Right forelimb (tissue), 1 donor: ENCODE results near the gene ATP6AP1.

ENCODE experiments used
- DNase-seq: peaks from one replicate; pipeline ENCODE4 v3.0.0-alpha.2; 2018

ATP6AP1 gene

DNA sequence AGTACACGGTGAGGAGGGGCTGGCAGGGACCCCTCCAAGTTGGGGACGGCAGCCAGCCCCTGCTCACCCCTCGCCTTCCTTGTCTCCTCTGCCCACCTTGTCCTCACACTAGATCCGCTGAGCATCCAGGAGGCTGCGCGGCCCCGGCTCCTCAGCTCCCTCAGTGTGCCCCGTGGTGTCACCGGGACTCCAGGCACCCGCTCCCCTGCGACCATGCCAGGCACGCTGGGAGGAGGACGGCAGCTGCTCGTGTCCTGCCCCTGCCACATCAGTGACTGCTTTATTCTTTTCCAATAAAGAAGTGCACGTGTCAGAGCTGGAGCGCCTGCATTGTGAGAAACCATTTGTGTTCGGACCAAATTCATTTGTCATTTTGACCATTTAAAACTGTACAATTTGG lies 21.8 kb downstream of the ATP6AP1 start:
- no peak for DNase-seq

GRCh38 chrX:154452823-154453222 lies 24.3 kb downstream of the ATP6AP1 start:
- no peak for DNase-seq

DNA sequence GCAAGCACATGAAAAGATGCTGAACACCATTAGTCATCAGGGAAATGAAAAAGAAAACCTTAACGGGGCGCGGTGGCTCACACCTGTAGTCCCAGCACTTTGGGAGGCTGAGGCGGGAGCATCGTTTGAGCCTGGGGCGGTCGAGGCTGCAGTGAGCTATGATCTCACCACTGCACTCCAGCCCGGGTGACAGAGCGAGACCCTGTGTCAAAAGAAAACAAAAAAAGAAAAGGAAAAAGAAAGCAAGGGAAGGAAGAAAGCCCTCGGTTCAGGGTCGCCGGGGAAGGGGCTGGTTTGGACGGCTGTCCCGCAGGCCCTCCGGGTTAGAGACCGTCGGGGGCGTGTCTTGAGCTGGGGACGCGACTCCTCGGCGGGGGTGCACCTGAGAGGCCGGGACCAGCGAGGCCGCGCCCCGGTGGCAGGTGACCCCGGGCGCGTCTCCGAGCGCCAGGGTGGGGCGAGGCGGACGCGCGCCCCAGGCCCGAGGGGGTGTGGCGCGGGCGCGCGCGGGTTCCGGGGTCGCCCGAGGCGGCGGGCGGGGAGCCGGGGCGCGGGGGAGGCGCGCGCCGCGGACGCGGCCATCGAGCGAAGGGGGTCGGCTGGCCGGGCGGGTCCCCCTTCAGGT lies 29.1 kb downstream of the ATP6AP1 start:
- peak; percentile 51 for DNase-seq

DNA sequence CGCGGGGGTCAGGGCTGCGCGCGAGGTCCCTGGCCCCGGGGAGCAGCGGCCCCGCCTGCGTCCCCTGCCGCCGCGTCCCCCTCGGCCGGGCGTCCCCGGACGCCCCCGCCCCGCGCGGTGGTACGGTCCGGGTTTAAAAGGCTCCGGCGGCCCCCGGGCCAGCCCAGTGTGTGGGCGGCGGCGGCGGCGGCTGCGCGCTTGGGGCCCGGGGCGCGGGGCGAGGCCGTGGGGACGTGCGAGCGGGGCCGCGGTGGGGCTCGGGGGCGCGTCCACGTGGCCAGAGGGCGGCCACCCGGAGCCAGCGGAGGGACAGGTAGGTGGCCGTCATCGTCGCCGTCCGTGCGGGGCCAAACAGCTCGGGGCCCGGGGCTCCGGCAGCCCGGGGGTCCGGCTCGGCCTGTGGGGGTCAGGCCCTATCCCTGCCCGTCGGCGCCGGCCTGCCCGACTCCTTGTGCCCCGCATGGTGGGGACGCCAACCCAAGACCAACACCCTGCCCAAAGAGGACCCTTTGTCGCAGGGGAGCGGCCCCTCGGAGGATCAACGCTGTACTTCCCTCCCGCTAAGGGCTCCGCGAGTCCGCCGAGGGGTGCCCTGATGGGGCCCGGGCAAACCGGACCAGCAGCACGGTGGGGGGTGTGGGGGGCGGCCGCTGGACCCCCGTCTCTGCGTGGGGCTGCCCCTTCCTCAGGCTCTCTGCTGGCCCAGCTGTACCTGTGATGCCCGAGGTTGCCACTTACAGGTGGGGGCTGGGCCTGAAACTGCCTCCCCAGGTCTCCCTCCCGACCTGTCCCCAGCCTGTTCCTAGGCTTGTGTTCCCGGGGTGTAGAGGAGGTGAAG lies 29.9 kb downstream of the ATP6AP1 start, which contains the start of gene PLXNA3:
Gene PLXNA3 (plus strand): TSS at position 166 of the 838 bp plus-strand sequence. CDS start 1,903 bp downstream, outside the sequence.
- peak; percentile 68 for DNase-seq

GRCh38 chrX:154458954-154459778 lies 30.7 kb downstream of the ATP6AP1 start:
- peak; percentile 54 for DNase-seq

GRCh38 chrX:154459832-154460231 lies 31.4 kb downstream of the ATP6AP1 start:
- DNase-seq = no peak

- DNase-seq = no peak
These were observed 31.8 kb downstream of the ATP6AP1 start for GRCh38 chrX:154460326-154460725.

GRCh38 chrX:154462396-154462795 lies 33.9 kb downstream of the ATP6AP1 start:
- no peak for DNase-seq

DNA sequence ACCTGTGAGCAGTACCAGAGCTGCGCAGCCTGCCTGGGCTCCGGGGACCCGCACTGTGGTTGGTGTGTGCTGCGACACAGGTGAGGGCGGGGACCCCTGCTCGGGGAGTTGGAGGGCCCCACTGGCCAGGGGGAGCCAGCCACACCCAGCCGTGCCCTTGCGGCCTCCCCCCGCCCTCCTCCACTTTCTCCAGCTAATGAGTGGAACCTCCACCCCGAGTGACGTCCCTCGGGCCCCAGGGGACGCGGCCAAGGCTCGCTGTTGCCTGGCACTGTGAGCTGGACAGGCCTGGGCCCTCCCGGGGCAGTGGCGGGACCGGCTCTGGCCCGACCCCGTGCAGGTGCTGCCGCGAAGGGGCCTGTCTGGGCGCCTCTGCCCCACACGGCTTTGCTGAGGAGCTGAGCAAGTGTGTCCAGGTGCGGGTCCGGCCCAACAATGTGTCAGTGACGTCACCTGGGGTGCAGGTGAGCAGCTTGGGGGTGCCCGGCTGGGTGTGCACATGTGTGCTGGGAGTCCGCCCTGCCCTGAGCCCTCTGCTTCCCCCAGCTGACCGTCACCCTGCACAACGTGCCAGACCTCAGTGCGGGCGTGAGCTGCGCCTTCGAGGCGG lies 35.2 kb downstream of the ATP6AP1 start:
- DNase-seq = no peak

GRCh38 chrX:154464806-154465365 lies 36.4 kb downstream of the ATP6AP1 start:
- DNase-seq = no peak

DNA sequence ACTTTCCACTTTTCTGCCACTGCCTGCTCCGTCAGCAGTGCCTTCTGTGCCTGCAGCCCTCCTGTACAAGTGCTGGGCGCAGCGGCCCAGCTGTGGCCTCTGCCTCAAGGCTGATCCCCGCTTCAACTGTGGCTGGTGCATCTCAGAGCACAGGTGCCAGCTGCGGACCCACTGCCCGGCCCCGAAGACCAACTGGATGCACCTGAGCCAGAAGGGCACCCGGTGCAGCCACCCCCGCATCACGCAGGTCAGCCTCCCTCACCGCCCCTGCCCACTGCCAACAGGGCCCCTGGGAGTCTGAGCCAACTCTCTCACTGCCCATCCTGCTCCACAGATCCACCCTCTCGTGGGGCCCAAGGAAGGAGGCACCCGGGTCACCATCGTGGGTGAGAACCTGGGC lies 37.1 kb downstream of the ATP6AP1 start:
- DNase-seq = no peak

DNA sequence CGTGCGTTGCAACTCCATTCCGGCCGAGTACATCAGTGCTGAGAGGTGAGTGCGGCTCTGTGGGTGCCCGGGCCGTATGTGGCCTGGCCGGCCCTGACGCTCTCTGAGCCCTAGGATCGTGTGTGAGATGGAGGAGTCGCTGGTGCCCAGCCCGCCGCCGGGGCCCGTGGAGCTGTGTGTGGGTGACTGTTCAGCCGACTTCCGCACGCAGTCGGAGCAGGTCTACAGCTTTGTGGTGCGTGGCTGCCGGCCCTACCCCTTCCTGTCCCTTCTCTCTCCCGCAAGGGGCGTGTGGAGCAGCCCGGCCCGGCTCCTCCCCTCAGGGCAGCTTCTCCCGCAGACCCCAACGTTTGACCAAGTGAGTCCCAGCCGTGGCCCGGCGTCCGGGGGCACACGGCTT lies 37.6 kb downstream of the ATP6AP1 start:
- DNase-seq = no peak

GRCh38 chrX:154466907-154467306 lies 38.4 kb downstream of the ATP6AP1 start:
- DNase-seq = no peak

DNA sequence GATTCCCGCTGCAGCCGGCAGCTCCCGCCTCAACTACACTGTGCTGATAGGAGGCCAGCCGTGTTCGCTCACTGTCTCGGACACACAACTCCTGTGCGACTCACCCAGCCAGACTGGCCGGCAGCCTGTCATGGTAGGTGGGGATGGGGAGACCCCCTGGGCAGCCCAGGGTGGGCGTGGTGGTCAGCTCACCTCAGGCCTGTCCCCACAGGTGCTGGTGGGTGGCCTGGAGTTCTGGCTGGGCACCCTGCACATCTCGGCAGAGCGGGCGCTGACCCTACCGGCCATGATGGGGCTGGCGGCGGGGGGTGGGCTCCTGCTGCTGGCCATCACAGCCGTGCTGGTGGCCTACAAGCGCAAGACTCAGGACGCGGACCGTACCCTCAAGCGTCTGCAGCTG lies 39.1 kb downstream of the ATP6AP1 start:
- DNase-seq = no peak

DNA sequence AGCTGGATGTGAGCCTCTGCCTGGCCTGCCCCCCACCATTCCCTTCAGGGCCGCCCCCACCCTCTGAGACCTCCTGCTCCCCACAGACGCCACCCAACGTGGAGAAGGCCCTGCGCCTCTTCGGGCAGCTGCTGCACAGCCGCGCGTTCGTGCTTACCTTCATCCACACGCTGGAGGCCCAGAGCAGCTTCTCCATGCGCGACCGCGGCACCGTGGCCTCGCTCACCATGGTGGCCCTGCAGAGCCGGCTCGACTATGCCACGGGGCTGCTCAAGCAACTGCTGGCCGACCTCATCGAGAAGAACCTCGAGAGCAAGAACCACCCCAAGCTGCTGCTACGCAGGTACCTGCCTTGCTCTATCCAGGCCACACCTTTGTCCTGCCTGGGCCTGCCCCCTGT lies 39.7 kb downstream of the ATP6AP1 start:
- DNase-seq = no peak

- no peak for DNase-seq
These were observed 40.6 kb downstream of the ATP6AP1 start for GRCh38 chrX:154469114-154469513.

DNA sequence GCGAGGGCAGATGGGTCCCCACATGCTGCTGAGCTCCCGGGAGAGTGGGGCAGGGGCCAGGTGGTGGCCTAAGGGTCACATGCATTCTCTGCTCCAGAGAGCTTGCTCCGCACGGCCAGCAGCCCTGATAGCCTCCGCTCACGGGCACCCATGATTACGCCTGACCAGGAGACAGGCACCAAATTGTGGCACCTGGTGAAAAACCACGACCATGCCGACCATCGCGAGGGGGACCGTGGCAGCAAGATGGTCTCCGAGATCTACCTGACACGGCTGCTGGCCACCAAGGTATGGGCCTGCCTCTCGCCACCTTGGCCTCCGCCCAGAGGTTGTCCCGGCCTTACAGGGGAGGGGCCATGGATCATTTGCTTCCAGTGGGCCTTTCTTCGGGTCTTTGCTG lies 41.4 kb downstream of the ATP6AP1 start:
- no peak for DNase-seq

- DNase-seq = no peak
These were observed 42.0 kb downstream of the ATP6AP1 start for GRCh38 chrX:154470434-154470833.

- DNase-seq = no peak
These were observed 42.6 kb downstream of the ATP6AP1 start for GRCh38 chrX:154470914-154471568.

DNA sequence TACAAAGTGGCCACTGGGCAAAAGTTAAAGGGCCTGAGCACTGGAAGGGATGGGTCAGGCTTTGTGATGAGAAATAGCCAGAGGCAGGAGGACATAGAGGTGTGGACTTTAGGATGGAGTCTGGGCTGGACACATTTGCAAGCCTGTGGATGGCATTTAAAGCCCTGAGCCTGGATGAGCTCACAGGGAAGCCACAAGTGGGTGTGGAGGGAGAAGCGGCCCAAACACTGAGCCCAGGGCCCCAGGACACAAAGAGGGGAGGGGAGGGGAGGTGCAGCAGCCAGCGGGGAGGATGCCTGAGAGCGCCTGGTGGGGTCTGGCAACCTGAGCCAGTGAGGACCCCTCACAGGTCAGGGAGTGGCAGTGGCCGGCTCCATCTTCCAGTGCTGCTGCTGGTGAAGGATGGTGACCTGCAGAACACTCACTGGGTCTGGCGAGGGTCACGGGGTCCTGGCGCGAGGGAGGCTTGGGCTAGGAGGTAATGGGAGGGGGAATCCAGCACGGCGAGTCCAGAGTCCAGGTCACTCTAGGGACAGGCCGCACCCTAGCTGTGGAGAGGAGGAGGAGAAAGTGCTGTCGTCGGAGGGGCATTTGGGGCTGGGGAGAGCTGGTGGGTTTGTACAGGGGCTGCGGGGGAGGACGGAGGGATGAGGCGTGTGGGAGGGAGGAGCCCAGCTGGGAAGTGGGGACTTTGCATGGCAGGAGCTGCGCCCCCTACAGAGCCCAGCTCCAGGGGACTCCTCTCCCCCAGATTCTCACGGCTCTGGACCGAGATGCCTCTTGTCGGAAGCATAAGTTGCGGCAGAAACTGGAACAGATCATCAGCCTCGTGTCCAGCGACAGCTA lies 43.6 kb downstream of the ATP6AP1 start:
- DNase-seq = no peak
